Hepatocyte (in vitro differentiated cells): Measurements from ENCODE around the gene GPR132. TPM values are rescaled to one million over a fixed set of nuclear protein-coding genes. Genes with fewer than 3 reads are reported as not detected.

Source experiments
- DNase-seq: peaks from one replicate; pipeline ENCODE4 v3.0.0-alpha.2; 2016; ENCODE audit warnings: low spot score
- H2AFZ ChIP-seq: fragments of 200-600 bp; sonication (generic); 2 replicates; pipeline ENCODE4 v1.6.0; 2016; ENCODE audit warnings: antibody characterized with exemption, mild to moderate bottlenecking
- H3K27ac ChIP-seq: fragments of 200-600 bp; sonication (generic); 2 replicates; pipeline ENCODE4 v1.5.1; 2016; ENCODE audit warnings: mild to moderate bottlenecking
- H3K27me3 ChIP-seq: fragments of 200-600 bp; sonication (generic); 2 replicates; pipeline ENCODE4 v1.6.1; 2016
- H3K36me3 ChIP-seq: fragments of 200-600 bp; sonication (generic); replicated peaks from 2 replicates; pipeline ENCODE4 v1.5.1; 2016; ENCODE audit warnings: low read depth; ENCODE audit not compliant: insufficient read depth
- H3K4me1 ChIP-seq: fragments of 200-600 bp; sonication (generic); 2 replicates; pipeline ENCODE4 v1.5.1; 2016; ENCODE audit warnings: mild to moderate bottlenecking, moderate library complexity; ENCODE audit not compliant: insufficient read depth
- H3K4me2 ChIP-seq: fragments of 200-600 bp; sonication (generic); 2 replicates; pipeline ENCODE4 v1.6.0; 2016
- H3K4me3 ChIP-seq: fragments of 200-600 bp; sonication (generic); 2 replicates; pipeline ENCODE4 v1.5.1; 2016; ENCODE audit warnings: mild to moderate bottlenecking
- H3K79me2 ChIP-seq: fragments of 200-600 bp; sonication (generic); 2 replicates; pipeline ENCODE4 v1.6.0; 2017; ENCODE audit warnings: mild to moderate bottlenecking
- H3K9me2 ChIP-seq: fragments of 200-600 bp; sonication (generic); replicated peaks from 2 replicates; pipeline ENCODE4 v1.6.0; 2017; ENCODE audit warnings: mild to moderate bottlenecking; ENCODE audit not compliant: insufficient read depth
- H3K9me3 ChIP-seq: fragments of 200-600 bp; sonication (generic); 2 replicates; pipeline ENCODE4 v1.5.1; 2016; ENCODE audit warnings: low read depth, mild to moderate bottlenecking
- H4K20me1 ChIP-seq: fragments of 200-600 bp; sonication (generic); 2 replicates; pipeline ENCODE4 v1.6.0; 2016; ENCODE audit warnings: mild to moderate bottlenecking; ENCODE audit not compliant: insufficient read depth, poor library complexity, severe bottlenecking
- EZH2 ChIP-seq: fragments of 200-600 bp; sonication (generic); IDR thresholded peaks from 2 replicates; pipeline ENCODE4 v1.6.1; 2016; ENCODE audit warnings: antibody characterized with exemption, mild to moderate bottlenecking, borderline replicate concordance
- EZH2phosphoT487 ChIP-seq: fragments of 200-600 bp; sonication (generic); IDR thresholded peaks from one replicate; pipeline ENCODE4 v1.6.1; 2018; ENCODE audit warnings: antibody characterized with exemption, mild to moderate bottlenecking, low read depth, moderate library complexity; ENCODE audit not compliant: unreplicated experiment, severe bottlenecking
- WGBS: methylation state at CpG from one replicate; pipeline ENCODE4 v1.1.6; 2016; ENCODE audit warnings: low lambda C conversion rate; ENCODE audit errors: missing lambda C conversion rate; 5-methylcytosine and 5-hydroxymethylcytosine counted together
- polyA plus RNA-seq: library from polyadenylated mRNA; unstranded; fragments of >200 nt; fragmentation: Nextera tagmentation; extraction: Ambion mirVana; gene quantifications from 2 replicates; pipeline ENCODE4 v1.2.1, GENCODE V29; 2016
- total RNA-seq: library from RNA; depleted of rRNA; stranded (reverse); fragments of >200 nt; gene quantifications from 2 replicates; pipeline ENCODE4 v1.2.3, GENCODE V29; 2014
- TF ChIP-seq, protein P1 (sequence below): fragments of 200-600 bp; sonication (generic); IDR thresholded peaks from 2 replicates; pipeline ENCODE4 v1.5.1; 2016; ENCODE audit warnings: antibody characterized with exemption, mild to moderate bottlenecking; ENCODE audit not compliant: poor library complexity

The GPR132 gene
- total and polyA plus RNA-seq, 2 experiments from 2014 or later = 0.41 to 0.83 TPM

DNA sequence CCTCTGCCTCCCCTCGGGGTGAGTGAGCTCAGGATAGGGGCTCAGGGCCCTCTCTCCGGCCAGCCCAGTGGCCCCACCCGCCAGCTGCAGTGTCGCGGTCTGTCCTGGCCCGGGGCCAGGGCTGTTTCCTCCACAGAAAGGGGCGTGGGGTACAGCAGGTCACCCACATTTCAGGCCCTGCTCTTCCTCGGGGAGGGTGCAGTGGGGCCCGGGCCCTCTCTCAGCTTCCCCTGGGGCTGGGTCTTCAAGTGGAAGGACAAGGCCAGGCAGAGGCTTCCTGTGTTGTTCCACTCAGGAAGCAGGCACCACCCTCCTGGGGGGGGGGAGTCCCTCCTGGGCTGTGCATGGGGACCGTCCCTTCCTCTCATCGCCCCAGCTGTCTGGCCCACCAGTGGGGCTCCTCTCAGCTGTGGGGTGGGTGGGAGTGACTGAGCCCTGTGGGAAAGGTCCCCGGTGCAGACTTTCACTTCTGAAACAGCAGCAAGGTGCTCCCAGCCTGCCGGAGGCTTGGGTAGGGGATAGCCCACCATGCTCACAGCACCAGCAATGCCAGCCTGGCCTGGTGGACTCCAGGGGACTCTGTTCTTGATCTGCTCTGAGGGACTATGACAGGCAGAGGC is 3.7 kb downstream of the GPR132 start:
- 89% methylated on average over 12 of the region's 13 CpGs for WGBS
- no peak overlapping the region for H2AFZ ChIP-seq
- H3K4me3 ChIP-seq = no peak overlapping the region
- H3K4me1 ChIP-seq = peaks cover 23% of the 10 kb centered on the region
- no peaks in the 10 kb centered on the region for H3K9me3 ChIP-seq
- H3K36me3 ChIP-seq = no peaks in the 10 kb centered on the region
- H3K9me2 ChIP-seq = no peaks in the 10 kb centered on the region
- no peaks in the 10 kb centered on the region for H3K79me2 ChIP-seq
- DNase-seq = peak; percentile 3
- TF ChIP-seq EZH2 = no peak
- TF ChIP-seq EZH2phosphoT487 = no peak
- H3K4me2 ChIP-seq = no peak overlapping the region
- no peak overlapping the region for H3K27ac ChIP-seq
- H3K27me3 ChIP-seq = no peaks in the 10 kb centered on the region
- H4K20me1 ChIP-seq = no peaks in the 10 kb centered on the region

DNA sequence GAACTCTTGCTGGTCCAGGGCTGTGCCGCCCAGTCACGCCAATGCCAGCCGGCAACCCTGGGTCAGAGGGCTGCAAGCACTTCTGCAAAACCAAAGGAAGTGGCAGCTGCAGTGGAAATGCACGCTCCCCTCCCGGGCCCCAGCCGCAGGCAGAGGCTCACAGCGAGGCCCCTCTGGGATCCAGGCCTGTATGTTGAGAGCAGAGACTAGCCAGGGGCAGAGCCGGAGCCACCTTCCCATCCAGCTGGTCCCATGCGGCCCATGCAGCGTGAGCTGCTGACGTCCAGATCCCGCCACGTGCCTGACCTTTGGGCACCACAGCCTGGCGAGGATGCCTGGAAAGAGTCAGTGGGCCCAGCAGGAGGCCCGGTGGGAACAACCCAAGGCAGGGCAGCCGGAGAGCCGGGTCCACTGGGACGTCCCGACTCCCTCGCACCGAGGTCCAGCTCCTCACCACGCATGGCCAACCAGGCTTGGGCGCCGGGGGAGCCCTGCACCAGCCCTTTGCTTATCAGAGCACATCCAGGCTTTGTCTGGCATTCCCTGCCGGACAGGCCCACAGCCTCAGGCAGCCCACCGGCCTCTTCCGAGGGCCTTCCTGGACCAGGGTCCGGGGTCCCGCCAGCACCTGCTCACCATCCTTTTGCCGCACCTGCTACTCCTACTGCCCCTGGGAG is 4.3 kb downstream of the GPR132 start:
- H3K4me3 ChIP-seq = no peak overlapping the region
- no peak overlapping the region for H3K27ac ChIP-seq

DNA sequence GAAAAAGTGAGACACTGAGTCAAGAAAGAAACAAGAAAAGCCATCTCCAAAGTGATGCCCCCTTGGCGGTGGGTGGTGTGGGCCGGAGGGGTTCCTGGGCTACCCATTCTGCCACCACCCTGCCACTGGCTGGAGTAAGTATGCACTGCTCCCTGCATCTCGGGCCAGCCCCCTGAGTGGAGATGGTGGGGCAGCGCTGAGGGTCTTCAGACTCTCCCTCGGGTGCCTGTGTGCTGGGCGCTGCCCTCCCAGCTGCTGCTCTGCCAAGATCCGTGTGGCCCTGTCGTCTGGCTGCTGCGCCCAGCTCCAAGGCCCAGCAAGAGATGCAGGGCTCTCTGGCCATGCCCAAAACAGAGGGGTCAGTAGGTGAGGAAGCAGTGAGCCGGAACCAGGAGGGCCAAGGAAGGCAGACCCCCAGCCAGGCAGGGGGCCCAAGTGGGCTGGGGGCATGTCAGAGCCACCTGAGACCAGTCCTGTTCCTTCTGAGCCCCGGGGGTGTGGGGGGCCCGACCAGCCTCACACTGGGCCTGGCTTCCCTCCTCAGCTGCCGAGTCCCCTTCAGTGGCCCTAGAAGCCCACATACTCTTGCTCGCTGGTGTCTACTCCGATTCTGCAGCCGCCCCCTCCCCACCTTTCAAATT is 5.2 kb downstream of the GPR132 start:
- no peak overlapping the region for H3K27ac ChIP-seq
- no peaks in the 10 kb centered on the region for H3K9me3 ChIP-seq
- H4K20me1 ChIP-seq = no peaks in the 10 kb centered on the region
- WGBS = 97% methylated on average over 16 of the region's 16 CpGs
- no peak overlapping the region for H2AFZ ChIP-seq
- H3K9me2 ChIP-seq = no peaks in the 10 kb centered on the region
- no peaks in the 10 kb centered on the region for H3K27me3 ChIP-seq
- H3K4me2 ChIP-seq = no peak overlapping the region
- H3K36me3 ChIP-seq = no peaks in the 10 kb centered on the region
- peaks cover 21% of the 10 kb centered on the region for H3K4me1 ChIP-seq
- DNase-seq = no peak
- TF ChIP-seq, protein P1, sequence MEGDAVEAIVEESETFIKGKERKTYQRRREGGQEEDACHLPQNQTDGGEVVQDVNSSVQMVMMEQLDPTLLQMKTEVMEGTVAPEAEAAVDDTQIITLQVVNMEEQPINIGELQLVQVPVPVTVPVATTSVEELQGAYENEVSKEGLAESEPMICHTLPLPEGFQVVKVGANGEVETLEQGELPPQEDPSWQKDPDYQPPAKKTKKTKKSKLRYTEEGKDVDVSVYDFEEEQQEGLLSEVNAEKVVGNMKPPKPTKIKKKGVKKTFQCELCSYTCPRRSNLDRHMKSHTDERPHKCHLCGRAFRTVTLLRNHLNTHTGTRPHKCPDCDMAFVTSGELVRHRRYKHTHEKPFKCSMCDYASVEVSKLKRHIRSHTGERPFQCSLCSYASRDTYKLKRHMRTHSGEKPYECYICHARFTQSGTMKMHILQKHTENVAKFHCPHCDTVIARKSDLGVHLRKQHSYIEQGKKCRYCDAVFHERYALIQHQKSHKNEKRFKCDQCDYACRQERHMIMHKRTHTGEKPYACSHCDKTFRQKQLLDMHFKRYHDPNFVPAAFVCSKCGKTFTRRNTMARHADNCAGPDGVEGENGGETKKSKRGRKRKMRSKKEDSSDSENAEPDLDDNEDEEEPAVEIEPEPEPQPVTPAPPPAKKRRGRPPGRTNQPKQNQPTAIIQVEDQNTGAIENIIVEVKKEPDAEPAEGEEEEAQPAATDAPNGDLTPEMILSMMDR = no peak
- TF ChIP-seq EZH2 (no peak), EZH2phosphoT487 (no peak)
- no peak overlapping the region for H3K4me3 ChIP-seq
- H3K79me2 ChIP-seq = no peaks in the 10 kb centered on the region

More for the DNA sequence above, 4.3 kb downstream of the GPR132 start:
- H3K4me2 ChIP-seq = no peak overlapping the region
- H3K79me2 ChIP-seq = no peaks in the 10 kb centered on the region
- DNase-seq = peak; percentile 25
- H3K9me3 ChIP-seq = no peaks in the 10 kb centered on the region
- no peaks in the 10 kb centered on the region for H4K20me1 ChIP-seq
- TF ChIP-seq EZH2phosphoT487 (no peak), EZH2 (no peak)
- TF ChIP-seq, protein P1 = no peak
- WGBS = 90% methylated on average over 29 of the region's 30 CpGs
- H3K9me2 ChIP-seq = no peaks in the 10 kb centered on the region
- no peak overlapping the region for H2AFZ ChIP-seq
- H3K36me3 ChIP-seq = no peaks in the 10 kb centered on the region
- peaks cover 23% of the 10 kb centered on the region for H3K4me1 ChIP-seq
- no peaks in the 10 kb centered on the region for H3K27me3 ChIP-seq
